Nephron progenitor cell (in vitro differentiated cells): Measurements from ENCODE around the gene KIAA0040.
"Not testable (repeated sequence)": the region's sequence is repeated elsewhere in the genome, so short reads cannot be mapped to it uniquely, and the experiment has no call there.

Experiments used
- DNase-seq: peaks from one replicate; pipeline ENCODE4 v3.0.0; 2021
- H3K27ac Mint-ChIP-seq: 2 replicates; pipeline ENCODE4 v1.8.0; 2021; ENCODE audit warnings: mild to moderate bottlenecking, moderate library complexity, mixed read lengths
- H3K27me3 Mint-ChIP-seq: 2 replicates; pipeline ENCODE4 v1.8.0; 2021; ENCODE audit warnings: mild to moderate bottlenecking, low read depth, mixed read lengths; ENCODE audit not compliant: poor library complexity
- H3K36me3 Mint-ChIP-seq: 2 replicates; pipeline ENCODE4 v1.8.0; 2021; ENCODE audit warnings: low read depth, mixed read lengths
- H3K4me1 Mint-ChIP-seq: 2 replicates; pipeline ENCODE4 v1.8.0; 2021; ENCODE audit warnings: mixed read lengths
- H3K4me3 Mint-ChIP-seq: 2 replicates; pipeline ENCODE4 v1.8.0; 2021; ENCODE audit warnings: mild to moderate bottlenecking, moderate library complexity, mixed read lengths
- H3K9me3 Mint-ChIP-seq: 2 replicates; pipeline ENCODE4 v1.8.0; 2021; ENCODE audit warnings: mild to moderate bottlenecking, moderate library complexity, mixed read lengths
- CTCF ChIP-seq: fragments of 200-600 bp; sonication (generic); IDR thresholded peaks from 2 replicates; pipeline ENCODE4 v1.5.0; 2021; ENCODE audit warnings: antibody characterized with exemption

Gene KIAA0040

GRCh38 chr1:175118375-175119367 is 73.9 kb downstream of the KIAA0040 start:
- Mint-ChIP-seq H3K36me3 (no peaks in the 10 kb centered on the region), H3K4me3 (no peak overlapping the region), H3K4me1 (no peaks in the 10 kb centered on the region), H3K27ac (no peak overlapping the region), H3K27me3 (no peaks in the 10 kb centered on the region), H3K9me3 (peaks cover 6% of the 10 kb centered on the region)
- DNase-seq: no peak
- no peak for TF ChIP-seq CTCF

- Mint-ChIP-seq H3K4me3 (no peak overlapping the region), H3K4me1 (no peaks in the 10 kb centered on the region), H3K27ac (no peak overlapping the region), H3K27me3 (no peaks in the 10 kb centered on the region), H3K36me3 (no peaks in the 10 kb centered on the region), H3K9me3 (peaks cover 21% of the 10 kb centered on the region)
- no peak for TF ChIP-seq CTCF
- no peak for DNase-seq
Measured at GRCh38 chr1:175116903-175117302, 75.7 kb downstream of the KIAA0040 start.

GRCh38 chr1:175116210-175116798 is 76.3 kb downstream of the KIAA0040 start:
- no peak for DNase-seq
- Mint-ChIP-seq H3K27ac (no peak overlapping the region), H3K27me3 (no peaks in the 10 kb centered on the region), H3K36me3 (no peaks in the 10 kb centered on the region), H3K4me1 (no peaks in the 10 kb centered on the region), H3K4me3 (no peak overlapping the region), H3K9me3 (peaks cover 26% of the 10 kb centered on the region)
- no peak for TF ChIP-seq CTCF

- no peak overlapping the region for H3K27ac Mint-ChIP-seq
- DNase-seq: no peak
- H3K4me3 Mint-ChIP-seq: no peak overlapping the region
- no peaks in the 10 kb centered on the region for H3K27me3 Mint-ChIP-seq
- no peaks in the 10 kb centered on the region for H3K36me3 Mint-ChIP-seq
- peaks cover 34% of the 10 kb centered on the region for H3K9me3 Mint-ChIP-seq
- no peaks in the 10 kb centered on the region for H3K4me1 Mint-ChIP-seq
- TF ChIP-seq CTCF: no peak
Measured at GRCh38 chr1:175114996-175115395, 77.6 kb downstream of the KIAA0040 start.

GRCh38 chr1:175108331-175108820 is 84.2 kb downstream of the KIAA0040 start:
- DNase-seq, H3K4me3 Mint-ChIP-seq, H3K27me3 Mint-ChIP-seq, H3K4me1 Mint-ChIP-seq, H3K36me3 Mint-ChIP-seq, H3K27ac Mint-ChIP-seq: not testable (repeated sequence)
- peaks cover 46% of the 10 kb centered on the region for H3K9me3 Mint-ChIP-seq
